Spleen (tissue), 7 donors: Measurements from ENCODE around the gene PPP5C.
A peak's percentile ranks its signal among the peaks of the same experiment; 100 is the strongest.

Experiments
- CTCF ChIP-seq, 11 experiments: fragments of 200-600 bp in 7 of 11; fragments of 450-650 bp in 4 of 11; sonication (generic) in 4 of 11; IDR thresholded peaks in 8 of 11; conservative IDR thresholded peaks in 3 of 11; 1 replicate in 7 of 11; 2 replicates in 4 of 11; pipeline versions ENCODE4 v1.4.0 to v1.8.0; 2016 to 2021; ENCODE audit warnings: antibody characterized with exemption in 11 of 11, inconsistent platforms in 4 of 11, mild to moderate bottlenecking in 1 of 11
- POLR2A ChIP-seq, 3 donors: fragments of 450-650 bp; IDR thresholded peaks; one replicate each; pipeline ENCODE4 v1.5.1; 2017; ENCODE audit warnings: antibody characterized with exemption in 3 of 3, mild to moderate bottlenecking in 1 of 3
- POLR2AphosphoS5 ChIP-seq, 3 donors: sonication (generic); formaldehyde crosslinking; IDR thresholded peaks; one replicate each; pipeline ENCODE4 v1.5.1; 2017; ENCODE audit warnings: antibody characterized with exemption in 3 of 3
- donor health status: DM: no; HTN: no; CAD: no; lungs with moderate emphysema.
- donor health status: DM: no; HTN: no; CAD: no.
- donor health status: DM: no; HTN: no; CAD: no.

- TF ChIP-seq CTCF (IDR thresholded peaks at IDR 0.05 in 8 of 11, conservative IDR thresholded peaks at IDR 0.05 in 3 of 11) (peak in 2 of 11 experiments; percentile 36 to 37), POLR2AphosphoS5 (IDR thresholded peaks at IDR 0.05) (peak; percentile 52 to 77 (median 68)), POLR2A (IDR thresholded peaks at IDR 0.05) (no peak)
Observed at GRCh38 chr19:46297700-46298478, 49.0 kb upstream of the PPP5C start.
